Measurements from ENCODE around the gene CCDC70.

Gene CCDC70

DNA sequence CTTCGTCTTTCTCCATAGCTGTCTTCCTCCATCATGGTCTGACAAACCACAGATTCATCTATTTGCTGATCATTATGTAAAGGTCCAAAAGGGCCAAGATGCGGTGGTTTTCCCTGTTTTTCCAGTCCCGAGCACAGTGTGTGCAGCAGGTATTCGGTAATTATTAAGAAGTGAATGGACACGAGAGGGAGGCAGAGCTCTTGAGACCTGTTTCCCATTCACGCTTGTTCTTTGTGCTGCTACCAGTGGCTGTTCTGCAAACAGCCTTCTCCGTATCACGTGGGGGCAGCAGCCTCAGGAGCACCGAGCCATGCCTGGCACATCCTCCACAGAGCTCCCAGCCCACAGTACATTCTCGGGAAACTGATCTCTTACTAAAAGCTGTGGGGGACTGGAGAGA, 50.3 kb downstream of the CCDC70 start:
- DNase-seq = no peak

DNA sequence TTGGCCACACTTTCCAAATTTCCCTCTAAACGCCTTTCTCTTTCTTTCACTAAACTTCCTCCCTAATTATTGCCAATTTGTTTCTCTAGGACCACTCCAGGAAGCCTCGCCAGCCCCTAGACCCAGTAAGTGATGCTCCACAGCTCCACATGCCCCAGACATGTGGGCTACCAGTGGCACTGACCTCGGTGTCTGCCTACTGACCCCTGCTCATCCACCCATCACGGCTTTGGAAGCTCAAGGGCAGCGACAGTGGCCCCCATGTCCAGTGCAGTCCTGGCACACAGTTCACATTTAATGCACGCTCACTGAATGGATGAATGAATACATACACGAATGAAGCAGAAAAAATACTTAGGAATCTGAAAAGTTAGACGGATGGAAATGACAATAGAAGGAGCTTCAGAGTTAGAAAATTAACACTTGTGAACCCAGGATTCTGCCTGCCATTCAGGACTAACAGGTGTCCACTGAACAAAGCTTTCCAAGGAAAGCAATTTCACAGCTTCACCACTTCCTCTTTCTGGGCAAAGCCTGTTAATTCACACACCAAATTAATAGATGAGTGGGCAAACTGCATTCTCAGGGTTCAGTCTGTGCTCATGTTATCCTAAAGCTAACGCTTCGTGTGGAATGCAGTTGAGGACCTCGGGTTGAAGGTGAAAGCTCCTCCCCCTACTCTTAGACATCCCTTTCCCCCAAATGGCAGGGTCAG, 50.9 kb downstream of the CCDC70 start:
- no peak for DNase-seq

- DNase-seq = no peak
Measured at GRCh38 chr13:51913421-51914136, 51.8 kb downstream of the CCDC70 start.

DNA sequence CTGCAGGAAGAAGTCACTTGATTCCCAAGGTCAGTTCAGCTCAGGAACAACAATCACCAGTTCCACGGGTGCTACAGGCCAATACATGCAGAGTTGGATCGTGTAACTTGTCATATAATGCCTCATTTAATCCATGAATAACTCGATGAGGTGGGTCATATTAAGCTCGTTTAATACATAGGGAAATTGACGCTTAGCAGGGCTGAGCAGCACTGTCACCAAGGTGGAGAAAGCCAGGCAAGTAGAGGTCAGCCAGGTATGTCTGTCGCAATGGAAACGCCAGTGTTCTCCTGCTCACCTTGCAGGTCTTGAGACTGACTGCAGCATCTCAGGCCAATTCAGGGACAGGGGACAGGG, 52.3 kb downstream of the CCDC70 start:
- DNase-seq = no peak

All from CD4-positive, alpha-beta T cell treated with Interleukin-17A for 4 hours (primary cell).